Measurements from ENCODE around the gene SHPK. TPM values are rescaled to one million over a fixed set of nuclear protein-coding genes. Genes with fewer than 3 reads are reported as not detected.

SHPK gene
- total RNA-seq, 2 donors from 2014 or later = 13.6 to 25.5 TPM

DNA sequence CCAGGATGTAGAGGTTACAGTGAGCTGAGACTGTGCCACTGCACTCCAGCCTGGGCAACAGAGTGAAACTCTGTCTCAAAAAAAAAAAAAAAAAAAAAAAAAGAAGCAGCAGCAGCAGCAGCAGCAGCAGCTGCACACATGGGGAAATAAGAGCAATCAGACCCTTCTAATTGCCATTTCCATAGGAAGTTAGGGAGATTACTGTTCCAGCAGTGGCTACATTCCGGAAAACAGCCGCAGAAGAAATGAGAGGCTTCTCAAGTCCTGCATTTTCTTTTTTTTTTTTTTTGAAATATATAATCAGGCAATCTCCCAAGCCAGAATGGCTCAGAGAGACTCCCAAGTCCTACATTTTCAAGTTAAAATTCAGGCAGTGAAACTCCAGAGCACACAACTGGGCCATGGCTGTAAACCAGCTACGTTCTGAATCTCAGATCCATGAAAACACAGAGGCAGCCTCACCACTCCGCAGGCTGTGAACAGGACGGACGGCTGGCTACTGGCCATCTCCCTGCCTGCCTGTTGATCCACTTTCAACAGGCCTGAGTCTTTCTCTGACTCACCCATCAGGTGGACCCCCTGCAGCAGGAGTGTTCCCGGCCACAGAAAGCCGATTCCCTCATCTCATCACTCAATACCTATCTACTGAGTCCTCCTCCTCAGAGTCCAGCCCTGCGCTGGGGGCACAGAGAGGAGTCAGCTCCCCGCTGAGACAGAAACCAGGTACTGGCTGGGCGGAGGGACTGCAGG, 41.8 kb downstream of the SHPK start:
- TF ChIP-seq POLR2AphosphoS5 (IDR thresholded peaks at IDR 0.05) (no peak), POLR2A (IDR thresholded peaks at IDR 0.05) (no peak), CTCF (IDR thresholded peaks at IDR 0.05) (no peak)
- Histone ChIP-seq H3K4me1 (replicated peaks) (no peaks in the 10 kb centered on the region), H3K27me3 (replicated peaks; ENCODE audit: insufficient read depth) (no peaks in the 10 kb centered on the region), H3K4me3 (no peak overlapping the region), H3K9me3 (no peaks in the 10 kb centered on the region), H3K36me3 (no peaks in the 10 kb centered on the region), H3K27ac (no peak overlapping the region)
- no peak for DNase-seq (ENCODE audit: low spot score)
- intact Hi-C loops (cut with DNase I) = no loop called here
- 59% methylated on average over 11 of the region's 11 CpGs for WGBS

GRCh38 chr17:3593384-3593783, 42.7 kb downstream of the SHPK start:
- no peaks in the 10 kb centered on the region for H3K27me3 ChIP-seq (replicated peaks; ENCODE audit: insufficient read depth)
- no peak for DNase-seq (ENCODE audit: low spot score)
- TF ChIP-seq POLR2A (IDR thresholded peaks at IDR 0.05) (no peak), POLR2AphosphoS5 (IDR thresholded peaks at IDR 0.05) (no peak), CTCF (IDR thresholded peaks at IDR 0.05) (no peak)
- WGBS = 94% methylated on average over 5 of the region's 5 CpGs
- H3K4me1 ChIP-seq (replicated peaks) = no peaks in the 10 kb centered on the region
- H3K27ac ChIP-seq = no peak overlapping the region
- no peak overlapping the region for H3K4me3 ChIP-seq
- no peaks in the 10 kb centered on the region for H3K9me3 ChIP-seq
- intact Hi-C loops (cut with DNase I) = no loop called here
- H3K36me3 ChIP-seq = no peaks in the 10 kb centered on the region

GRCh38 chr17:3592216-3592860, 43.7 kb downstream of the SHPK start:
- Histone ChIP-seq H3K27me3 (replicated peaks; ENCODE audit: insufficient read depth) (no peaks in the 10 kb centered on the region), H3K27ac (no peak overlapping the region), H3K4me1 (replicated peaks) (no peaks in the 10 kb centered on the region), H3K36me3 (no peaks in the 10 kb centered on the region), H3K9me3 (no peaks in the 10 kb centered on the region), H3K4me3 (no peak overlapping the region)
- 92% methylated on average over 15 of the region's 15 CpGs for WGBS
- no peak for TF ChIP-seq POLR2AphosphoS5 (IDR thresholded peaks at IDR 0.05)
- TF ChIP-seq CTCF (IDR thresholded peaks at IDR 0.05) = no peak
- no peak for TF ChIP-seq POLR2A (IDR thresholded peaks at IDR 0.05)
- intact Hi-C loops (cut with DNase I) = no loop called here
- no peak for DNase-seq (ENCODE audit: low spot score)

- H3K4me1 ChIP-seq (replicated peaks) = no peaks in the 10 kb centered on the region
- no peak overlapping the region for H3K27ac ChIP-seq
- WGBS = 85% methylated on average over 12 of the region's 15 CpGs
- no peaks in the 10 kb centered on the region for H3K36me3 ChIP-seq
- H3K27me3 ChIP-seq (replicated peaks; ENCODE audit: insufficient read depth) = no peaks in the 10 kb centered on the region
- no peak overlapping the region for H3K4me3 ChIP-seq
- TF ChIP-seq POLR2A (IDR thresholded peaks at IDR 0.05) = no peak
- TF ChIP-seq POLR2AphosphoS5 (IDR thresholded peaks at IDR 0.05) = no peak
- TF ChIP-seq CTCF (IDR thresholded peaks at IDR 0.05) = no peak
- no peak for DNase-seq (ENCODE audit: low spot score)
- no peaks in the 10 kb centered on the region for H3K9me3 ChIP-seq
- intact Hi-C loops (cut with DNase I) = no loop called here
These were observed 45.3 kb downstream of the SHPK start for GRCh38 chr17:3590768-3591167.

DNA sequence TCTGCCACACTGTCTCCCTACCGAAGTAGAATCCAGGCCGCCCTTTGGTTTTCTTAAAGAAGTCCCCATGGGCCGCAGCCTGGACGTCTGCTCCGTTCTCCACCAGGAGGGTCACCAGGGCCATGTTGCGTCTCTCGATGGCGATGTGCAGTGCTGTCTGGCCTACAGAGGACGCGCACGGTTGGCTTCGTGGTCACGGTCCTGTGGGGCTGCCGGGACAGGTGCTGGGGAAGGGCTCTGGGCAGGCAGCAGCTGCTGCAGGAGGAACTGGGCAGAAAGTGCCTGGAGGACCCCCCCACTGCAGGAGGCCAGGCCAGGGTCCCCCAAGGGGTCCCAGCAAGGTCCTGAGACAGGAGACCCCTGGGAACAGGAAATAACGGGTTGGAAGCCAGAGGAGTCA, 45.8 kb downstream of the SHPK start:
- H3K36me3 ChIP-seq = no peaks in the 10 kb centered on the region
- no peaks in the 10 kb centered on the region for H3K4me1 ChIP-seq (replicated peaks)
- no peak overlapping the region for H3K4me3 ChIP-seq
- intact Hi-C loops (cut with DNase I) = no loop called here
- no peaks in the 10 kb centered on the region for H3K9me3 ChIP-seq
- DNase-seq (ENCODE audit: low spot score) = no peak
- WGBS = 96% methylated on average over 15 of the region's 15 CpGs
- H3K27me3 ChIP-seq (replicated peaks; ENCODE audit: insufficient read depth) = no peaks in the 10 kb centered on the region
- TF ChIP-seq CTCF (IDR thresholded peaks at IDR 0.05) (no peak), POLR2A (IDR thresholded peaks at IDR 0.05) (no peak), POLR2AphosphoS5 (IDR thresholded peaks at IDR 0.05) (no peak)
- H3K27ac ChIP-seq = no peak overlapping the region

Measured in prostate gland (tissue), 2 donors.